Activated CD8-positive, alpha-beta memory T cell treated with anti-CD3 and anti-CD28 coated beads, Interleukin-2, amount 50 U/mL, for 1 hour (primary cell): ENCODE measurements around the gene ALKBH7.

ENCODE experiments used
- DNase-seq: peaks from one replicate; pipeline ENCODE4 v3.0.0-alpha.2; 2020; ENCODE audit errors: extremely low read depth

ALKBH7 gene

GRCh38 chr19:6424195-6424938 is 51.8 kb downstream of the ALKBH7 start, which contains the start of gene KHSRP:
Gene KHSRP (minus strand): TSS chr19:6424811. CDS start chr19:6424701, 110 bp downstream.
- no peak for DNase-seq
